ENCODE data around the gene ZSCAN2.
"Not testable (repeated sequence)": the region's sequence is repeated elsewhere in the genome, so short reads cannot be mapped to it uniquely, and the experiment has no call there.

Gene ZSCAN2

GRCh38 chr15:84600687-84601554 lies at the start of gene ZSCAN2:
ZSCAN2 (plus strand) TSS chr15:84601009; CDS start chr15:84603928, 2,919 bp downstream.
- DNase-seq (ENCODE audit: low read depth in 2 of 2, low spot score in 1 of 2) = peak; percentile 85 to 86

GRCh38 chr15:84551624-84552023 lies 49.2 kb upstream of the ZSCAN2 start:
- not testable (repeated sequence) for DNase-seq (ENCODE audit: low read depth in 2 of 2, low spot score in 1 of 2)

- DNase-seq (ENCODE audit: low read depth in 2 of 2, low spot score in 1 of 2) = no peak
Observed at GRCh38 chr15:84552896-84553295, 47.9 kb upstream of the ZSCAN2 start.

- not testable (repeated sequence) for DNase-seq (ENCODE audit: low read depth in 2 of 2, low spot score in 1 of 2)
Observed at GRCh38 chr15:84556690-84557089, 44.1 kb upstream of the ZSCAN2 start.

GRCh38 chr15:84568021-84568420 lies 32.8 kb upstream of the ZSCAN2 start:
- not testable (repeated sequence) for DNase-seq (ENCODE audit: low read depth in 2 of 2, low spot score in 1 of 2)

- peak in 1 of 2 donors; percentile 18 for DNase-seq (ENCODE audit: low read depth in 2 of 2, low spot score in 1 of 2)
Observed at GRCh38 chr15:84570164-84570735, 30.6 kb upstream of the ZSCAN2 start.

GRCh38 chr15:84572231-84572630 lies 28.6 kb upstream of the ZSCAN2 start:
- no peak for DNase-seq (ENCODE audit: low read depth in 2 of 2, low spot score in 1 of 2)

- DNase-seq (ENCODE audit: low read depth in 2 of 2, low spot score in 1 of 2) = no peak
Observed at GRCh38 chr15:84575493-84575892, 25.3 kb upstream of the ZSCAN2 start.

GRCh38 chr15:84577891-84578290 lies 22.9 kb upstream of the ZSCAN2 start:
- not testable (repeated sequence) for DNase-seq (ENCODE audit: low read depth in 2 of 2, low spot score in 1 of 2)

GRCh38 chr15:84579261-84579721 lies 21.5 kb upstream of the ZSCAN2 start:
- not testable (repeated sequence) for DNase-seq (ENCODE audit: low read depth in 2 of 2, low spot score in 1 of 2)

- not testable (repeated sequence) for DNase-seq (ENCODE audit: low read depth in 2 of 2, low spot score in 1 of 2)
Observed at GRCh38 chr15:84581676-84582428, 19.0 kb upstream of the ZSCAN2 start.

- DNase-seq (ENCODE audit: low read depth in 2 of 2, low spot score in 1 of 2) = no peak
Observed at GRCh38 chr15:84582583-84583157, 18.1 kb upstream of the ZSCAN2 start.

- DNase-seq (ENCODE audit: low read depth in 2 of 2, low spot score in 1 of 2) = not testable (repeated sequence)
Observed at GRCh38 chr15:84583921-84584320, 16.9 kb upstream of the ZSCAN2 start.

GRCh38 chr15:84586696-84587095 lies 14.1 kb upstream of the ZSCAN2 start:
- no peak for DNase-seq (ENCODE audit: low read depth in 2 of 2, low spot score in 1 of 2)

- peak; percentile 68 to 72 for DNase-seq (ENCODE audit: low read depth in 2 of 2, low spot score in 1 of 2)
Observed at GRCh38 chr15:84588053-84588874, 12.5 kb upstream of the ZSCAN2 start.

GRCh38 chr15:84590406-84590805 lies 10.4 kb upstream of the ZSCAN2 start:
- no peak for DNase-seq (ENCODE audit: low read depth in 2 of 2, low spot score in 1 of 2)

- DNase-seq (ENCODE audit: low read depth in 2 of 2, low spot score in 1 of 2) = no peak
Observed at GRCh38 chr15:84591815-84592214, 9.0 kb upstream of the ZSCAN2 start.

GRCh38 chr15:84594617-84595290 lies 6.1 kb upstream of the ZSCAN2 start:
- DNase-seq (ENCODE audit: low read depth in 2 of 2, low spot score in 1 of 2) = no peak

GRCh38 chr15:84595660-84596059 lies 5.1 kb upstream of the ZSCAN2 start:
- no peak for DNase-seq (ENCODE audit: low read depth in 2 of 2, low spot score in 1 of 2)

GRCh38 chr15:84597296-84597695 lies 3.5 kb upstream of the ZSCAN2 start:
- no peak for DNase-seq (ENCODE audit: low read depth in 2 of 2, low spot score in 1 of 2)

Measured in stimulated activated CD8-positive, alpha-beta memory T cell treated with anti-CD3 and anti-CD28 coated beads, Interleukin-4, amount 100 ng/mL, for 4 hours (primary cell).